H1 (cell line): ENCODE data around the gene LAG3. TPM values are rescaled to one million over a fixed set of nuclear protein-coding genes. Genes with fewer than 3 reads are reported as not detected.

Experiments used
- BACH1 ChIP-seq: IDR thresholded peaks from 2 replicates; pipeline ENCODE4 v1.6.1; 2012; ENCODE audit warnings: low read length, improper control_type of control experiment
- CREB1 ChIP-seq: IDR thresholded peaks from 2 replicates; pipeline ENCODE4 v1.6.1; 2012; ENCODE audit warnings: inconsistent platforms
- EP300 ChIP-seq, 2 experiments: IDR thresholded peaks; 1 replicate in 1 of 2; 2 replicates in 1 of 2; pipeline ENCODE4 v1.6.1; 2011 to 2012; ENCODE audit warnings: low read depth in 2 of 2, low read length in 2 of 2, mild to moderate bottlenecking in 2 of 2, borderline replicate concordance in 1 of 2, inconsistent platforms in 1 of 2, moderate library complexity in 1 of 2
- EZH2 ChIP-seq: fragments of 200-600 bp; sonication (generic); IDR thresholded peaks from 2 replicates; pipeline ENCODE4 v1.7.1; 2012; ENCODE audit warnings: low read depth, mild to moderate bottlenecking, moderate library complexity, low read length, inconsistent platforms; ENCODE audit not compliant: severe bottlenecking
- GABPA ChIP-seq: IDR thresholded peaks from 2 replicates; pipeline ENCODE4 v1.6.1; 2011; ENCODE audit warnings: mild to moderate bottlenecking, low read length, moderate library complexity, borderline replicate concordance; ENCODE audit not compliant: insufficient read depth
- JUND ChIP-seq: IDR thresholded peaks from 2 replicates; pipeline ENCODE4 v1.6.1; 2011; ENCODE audit warnings: mild to moderate bottlenecking, improper control_type of control experiment, low read length
- KDM1A ChIP-seq: fragments of 200-600, 300-600 bp; sonication (generic); IDR thresholded peaks from 2 replicates; pipeline ENCODE4 v1.7.1; 2016; ENCODE audit warnings: mild to moderate bottlenecking, low read length, borderline replicate concordance
- RNF2 ChIP-seq: fragments of 200-900, 300-1000 bp; sonication (generic); IDR thresholded peaks from 2 replicates; pipeline ENCODE4 v1.7.1; 2016; ENCODE audit warnings: borderline replicate concordance, low read depth, mild to moderate bottlenecking, antibody characterized with exemption, low read length; ENCODE audit not compliant: poor library complexity, severe bottlenecking; ENCODE audit errors: missing control alignments
- RXRA ChIP-seq: IDR thresholded peaks from 2 replicates; pipeline ENCODE4 v1.6.1; 2011; ENCODE audit warnings: low read depth, mild to moderate bottlenecking, low read length, moderate library complexity; ENCODE audit not compliant: insufficient read depth
- SP1 ChIP-seq: IDR thresholded peaks from 2 replicates; pipeline ENCODE4 v1.6.1; 2011; ENCODE audit warnings: low read depth, low read length
- SUZ12 ChIP-seq: fragments of 200-600 bp; sonication (generic); IDR thresholded peaks from 2 replicates; pipeline ENCODE4 v1.6.1; 2012; ENCODE audit warnings: mild to moderate bottlenecking, inconsistent platforms, low read length, moderate library complexity, mixed read lengths
- polyA plus RNA-seq, 7 experiments: library from polyadenylated mRNA; depleted of rRNA in 3 of 7; stranded (reverse) in 5 of 7; unstranded in 2 of 7; fragments of >200 nt in 5 of 7; fragments of 200-250 nt in 2 of 7; gene quantifications; 1 replicate in 5 of 7; 2 replicates in 1 of 7; 4 replicates in 1 of 7; pipeline versions ENCODE4 v1.2.1 to v1.2.3, GENCODE V29; 2011 to 2013; ENCODE audit warnings: missing spikeins in 2 of 7, mixed read lengths in 2 of 7
- total RNA-seq: library from RNA; stranded (reverse); fragmentation: NEBNext Ultra II Directional; extraction: Animal tissue kit (Norgen Biotek cat#: 25700); gene quantifications from 2 replicates; pipeline ENCODE4 v1.2.1, GENCODE V29; 2021

LAG3 gene
- total and polyA plus RNA-seq, 2 of the 8 experiments (the other 6 are each of a cell fraction or from before 2014, with no cell fraction given), result 1.1 to 3.1 TPM

GRCh38 chr12:6729186-6729585, 43.1 kb upstream of the LAG3 start (continued):
- no peak for TF ChIP-seq RNF2
- TF ChIP-seq KDM1A, result no peak
- no peak for TF ChIP-seq SP1
- no peak for TF ChIP-seq JUND
- no peak for TF ChIP-seq GABPA
- no peak for TF ChIP-seq EZH2
- no peak for TF ChIP-seq RXRA
- no peak for TF ChIP-seq CREB1
- TF ChIP-seq EP300 (IDR thresholded peaks at IDR 0.05; ENCODE audit: borderline replicate concordance in 1 of 2, low read depth in 2 of 2, low read length in 2 of 2), result no peak
- no peak for TF ChIP-seq SUZ12
- TF ChIP-seq BACH1, result no peak
